Stomach (tissue), 4 donors: Measurements from ENCODE around the gene UTS2B.

ENCODE experiments used
- EP300 ChIP-seq: sonication (generic); formaldehyde crosslinking; IDR thresholded peaks from one replicate; pipeline ENCODE4 v1.6.1; 2017; ENCODE audit warnings: antibody characterized with exemption
- POLR2A ChIP-seq, 4 donors: fragments of 450-650 bp; IDR thresholded peaks; one replicate each; pipeline ENCODE4 v1.6.1; 2016; ENCODE audit warnings: antibody characterized with exemption in 4 of 4, control low read depth in 2 of 4, mild to moderate bottlenecking in 1 of 4, moderate library complexity in 1 of 4
- TF ChIP-seq, protein P1 (sequence below), 7 experiments: fragments of 450-650 bp in 4 of 7; fragments of 200-600 bp in 3 of 7; sonication (generic) in 3 of 7; IDR thresholded peaks; one replicate each; pipeline ENCODE4 v1.5.1; 2016 to 2019; ENCODE audit warnings: antibody characterized with exemption in 7 of 7, control low read depth in 2 of 7, mild to moderate bottlenecking in 1 of 7

DNA sequence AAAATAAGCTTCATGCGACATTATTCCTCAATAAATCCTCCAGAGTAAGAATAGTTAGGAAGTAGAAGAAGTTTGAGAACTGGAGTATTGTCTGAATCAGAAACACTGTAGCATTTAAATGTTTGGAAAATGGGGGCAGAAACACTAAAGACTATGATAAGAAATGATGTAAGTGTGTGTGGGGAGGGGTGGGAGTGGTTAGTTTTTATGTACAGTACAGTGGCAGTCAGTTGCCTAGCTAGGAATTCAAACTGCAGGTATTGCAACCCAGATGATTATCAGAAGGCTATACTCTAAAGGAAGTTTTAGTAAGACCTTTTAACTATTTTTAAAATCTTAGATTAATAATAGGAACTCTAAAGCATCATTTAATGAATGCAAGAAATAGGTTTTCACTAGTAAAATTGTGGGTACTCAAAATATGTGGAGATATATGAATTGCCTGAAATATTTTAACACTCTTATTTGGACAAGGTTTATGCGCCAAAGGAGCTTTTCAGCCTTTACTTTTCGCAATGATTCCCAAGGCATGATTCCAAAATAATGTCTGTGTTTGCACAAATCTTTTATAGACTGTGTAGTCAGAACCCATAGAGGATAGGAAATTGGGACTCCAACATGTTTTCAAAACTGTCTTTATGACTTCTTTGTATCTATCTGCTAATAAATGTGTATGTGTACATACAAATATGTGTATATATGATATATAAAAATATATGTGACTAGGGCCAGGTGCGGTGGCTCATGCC, 9.1 kb downstream of the UTS2B start:
- TF ChIP-seq POLR2A (IDR thresholded peaks at IDR 0.05) (no peak), EP300 (no peak)
- TF ChIP-seq, protein P1, sequence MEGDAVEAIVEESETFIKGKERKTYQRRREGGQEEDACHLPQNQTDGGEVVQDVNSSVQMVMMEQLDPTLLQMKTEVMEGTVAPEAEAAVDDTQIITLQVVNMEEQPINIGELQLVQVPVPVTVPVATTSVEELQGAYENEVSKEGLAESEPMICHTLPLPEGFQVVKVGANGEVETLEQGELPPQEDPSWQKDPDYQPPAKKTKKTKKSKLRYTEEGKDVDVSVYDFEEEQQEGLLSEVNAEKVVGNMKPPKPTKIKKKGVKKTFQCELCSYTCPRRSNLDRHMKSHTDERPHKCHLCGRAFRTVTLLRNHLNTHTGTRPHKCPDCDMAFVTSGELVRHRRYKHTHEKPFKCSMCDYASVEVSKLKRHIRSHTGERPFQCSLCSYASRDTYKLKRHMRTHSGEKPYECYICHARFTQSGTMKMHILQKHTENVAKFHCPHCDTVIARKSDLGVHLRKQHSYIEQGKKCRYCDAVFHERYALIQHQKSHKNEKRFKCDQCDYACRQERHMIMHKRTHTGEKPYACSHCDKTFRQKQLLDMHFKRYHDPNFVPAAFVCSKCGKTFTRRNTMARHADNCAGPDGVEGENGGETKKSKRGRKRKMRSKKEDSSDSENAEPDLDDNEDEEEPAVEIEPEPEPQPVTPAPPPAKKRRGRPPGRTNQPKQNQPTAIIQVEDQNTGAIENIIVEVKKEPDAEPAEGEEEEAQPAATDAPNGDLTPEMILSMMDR (IDR thresholded peaks at IDR 0.05), result no peak
